ENCODE data around the gene MAP1LC3C.

DNA sequence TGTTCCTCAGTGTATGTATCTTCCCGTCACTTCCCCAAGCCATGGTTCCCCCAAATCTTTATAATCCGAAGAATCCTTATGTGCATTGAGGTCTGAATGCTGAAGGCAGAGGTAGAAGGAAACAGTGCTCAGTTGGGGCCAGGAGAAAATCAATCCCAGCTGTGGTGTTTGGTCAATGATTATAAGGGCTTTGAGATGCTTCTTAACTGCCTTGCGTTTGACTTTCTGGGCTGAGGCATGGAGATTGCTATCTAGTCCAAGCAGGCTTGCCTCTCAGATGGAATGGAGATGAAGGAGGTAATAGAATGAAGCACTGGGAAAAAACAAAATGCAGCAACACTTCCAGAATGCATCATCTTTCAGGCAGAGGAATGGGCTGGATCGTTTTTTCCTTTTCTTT lies 3.6 kb upstream of the MAP1LC3C start:
- TF ChIP-seq, protein P1, sequence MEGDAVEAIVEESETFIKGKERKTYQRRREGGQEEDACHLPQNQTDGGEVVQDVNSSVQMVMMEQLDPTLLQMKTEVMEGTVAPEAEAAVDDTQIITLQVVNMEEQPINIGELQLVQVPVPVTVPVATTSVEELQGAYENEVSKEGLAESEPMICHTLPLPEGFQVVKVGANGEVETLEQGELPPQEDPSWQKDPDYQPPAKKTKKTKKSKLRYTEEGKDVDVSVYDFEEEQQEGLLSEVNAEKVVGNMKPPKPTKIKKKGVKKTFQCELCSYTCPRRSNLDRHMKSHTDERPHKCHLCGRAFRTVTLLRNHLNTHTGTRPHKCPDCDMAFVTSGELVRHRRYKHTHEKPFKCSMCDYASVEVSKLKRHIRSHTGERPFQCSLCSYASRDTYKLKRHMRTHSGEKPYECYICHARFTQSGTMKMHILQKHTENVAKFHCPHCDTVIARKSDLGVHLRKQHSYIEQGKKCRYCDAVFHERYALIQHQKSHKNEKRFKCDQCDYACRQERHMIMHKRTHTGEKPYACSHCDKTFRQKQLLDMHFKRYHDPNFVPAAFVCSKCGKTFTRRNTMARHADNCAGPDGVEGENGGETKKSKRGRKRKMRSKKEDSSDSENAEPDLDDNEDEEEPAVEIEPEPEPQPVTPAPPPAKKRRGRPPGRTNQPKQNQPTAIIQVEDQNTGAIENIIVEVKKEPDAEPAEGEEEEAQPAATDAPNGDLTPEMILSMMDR (IDR thresholded peaks at IDR 0.05): no peak
- TF ChIP-seq EZH2 (IDR thresholded peaks at IDR 0.05; ENCODE audit: borderline replicate concordance, insufficient read depth, low read depth, low read length, poor library complexity, severe bottlenecking): no peak
